NT2/D1 (cell line): ENCODE results near the gene PPEF2.
"Not testable (repeated sequence)": the region's sequence is repeated elsewhere in the genome, so short reads cannot be mapped to it uniquely, and the experiment has no call there.

ENCODE experiments used
- DNase-seq: peaks from one replicate; pipeline ENCODE4 v3.0.0-alpha.2; 2011; ENCODE audit warnings: low read depth, low spot score
- H3K27me3 ChIP-seq: 2 replicates; pipeline ENCODE4 v1.6.0; 2011; ENCODE audit warnings: mild to moderate bottlenecking; ENCODE audit not compliant: insufficient read length, insufficient read depth
- H3K36me3 ChIP-seq: 2 replicates; pipeline ENCODE4 v1.6.1; 2011; ENCODE audit warnings: mild to moderate bottlenecking, low read length, mixed read lengths; ENCODE audit not compliant: insufficient read depth, insufficient read length
- H3K4me1 ChIP-seq: 2 replicates; pipeline ENCODE4 v1.5.1; 2011; ENCODE audit not compliant: insufficient read depth, insufficient read length
- H3K4me3 ChIP-seq: 2 replicates; pipeline ENCODE4 v1.5.1; 2011; ENCODE audit warnings: low read depth; ENCODE audit not compliant: insufficient read length
- H3K9ac ChIP-seq: 2 replicates; pipeline ENCODE4 v1.6.0; 2011; ENCODE audit warnings: low read depth; ENCODE audit not compliant: insufficient read length
- H3K9me3 ChIP-seq: 2 replicates; pipeline ENCODE4 v1.5.1; 2011; ENCODE audit warnings: mild to moderate bottlenecking, low read length; ENCODE audit not compliant: insufficient read depth
- SUZ12 ChIP-seq: IDR thresholded peaks from 2 replicates; pipeline ENCODE4 v1.6.1; 2011; ENCODE audit not compliant: insufficient read length, insufficient read depth; ENCODE audit errors: extremely low read depth
- YY1 ChIP-seq: IDR thresholded peaks from 2 replicates; pipeline ENCODE4 v1.6.1; 2011; ENCODE audit not compliant: insufficient read length, insufficient read depth
- ZNF274 ChIP-seq: IDR thresholded peaks from 2 replicates; pipeline ENCODE4 v1.6.1; 2011; ENCODE audit warnings: mild to moderate bottlenecking, low read depth, low read length

The PPEF2 gene

DNA sequence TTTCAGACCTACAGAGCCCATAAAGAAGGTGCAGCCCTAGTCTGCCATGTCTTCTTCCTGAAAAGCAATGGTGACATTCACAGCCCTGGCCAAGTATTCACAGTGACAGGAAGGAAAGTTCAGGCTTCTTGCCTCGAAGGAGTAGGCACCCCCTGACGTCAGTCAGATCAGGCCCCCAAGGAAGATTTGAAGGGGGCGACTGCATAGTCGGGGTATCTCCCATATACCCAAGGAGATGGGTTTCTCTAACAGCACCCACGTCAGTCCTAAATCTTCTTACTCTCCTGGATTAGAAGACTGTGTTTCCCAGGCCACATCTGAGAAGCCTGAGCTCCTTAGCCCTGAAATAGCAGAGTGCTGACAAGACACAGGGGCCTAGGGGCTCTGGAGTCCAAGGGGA is at the start of gene PPEF2:
TSS of gene PPEF2 (minus strand) at position 101 of the 400 bp plus-strand sequence. CDS start 6,127 bp downstream, outside the sequence.
- H3K4me1 ChIP-seq, result peaks cover 3% of the 10 kb centered on the region
- TF ChIP-seq YY1, result no peak
- no peak for DNase-seq
- no peak within 1 kb of the TSS for H3K9ac ChIP-seq
- no peaks in the 10 kb centered on the region for H3K36me3 ChIP-seq
- H3K27me3 ChIP-seq, result no peaks in the 10 kb centered on the region
- H3K9me3 ChIP-seq, result no peaks in the 10 kb centered on the region
- no peak within 1 kb of the TSS for H3K4me3 ChIP-seq

DNA sequence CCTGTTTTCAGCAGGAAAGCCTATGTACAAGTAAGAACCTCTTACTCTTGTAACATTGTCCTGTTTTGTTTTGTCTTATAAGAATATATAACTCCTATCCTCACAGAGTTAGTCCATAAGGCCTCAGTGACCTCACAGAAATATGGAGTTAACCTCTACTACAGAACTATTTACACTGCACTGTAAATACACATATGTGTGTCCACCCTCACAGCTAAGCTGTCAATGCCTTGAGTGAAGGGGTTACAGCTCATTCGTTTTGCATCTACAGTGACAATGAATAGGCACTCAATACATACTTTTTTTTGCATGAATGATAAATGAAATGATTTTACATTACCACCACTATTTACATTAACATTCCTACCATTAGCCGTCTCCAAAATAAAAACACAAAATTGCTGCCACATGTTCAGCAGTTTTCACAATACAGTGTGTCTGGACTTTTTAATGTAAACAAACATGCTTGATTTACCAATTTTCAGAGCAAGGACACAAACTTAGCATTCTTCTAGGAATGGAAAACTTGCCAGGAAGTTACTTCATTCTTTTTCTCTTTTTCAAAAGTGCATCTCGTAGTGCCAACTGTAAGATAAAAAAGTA is 48.1 kb upstream of the PPEF2 start:
- H3K9me3 ChIP-seq, result no peaks in the 10 kb centered on the region
- peaks cover 67% of the 10 kb centered on the region for H3K36me3 ChIP-seq
- TF ChIP-seq SUZ12 (no peak), YY1 (no peak), ZNF274 (no peak)
- no peaks in the 10 kb centered on the region for H3K27me3 ChIP-seq
- no peak overlapping the region for H3K4me3 ChIP-seq
- H3K9ac ChIP-seq, result no peak overlapping the region
- DNase-seq, result no peak
- H3K4me1 ChIP-seq, result no peaks in the 10 kb centered on the region

- no peak for DNase-seq
- H3K4me1 ChIP-seq, result no peaks in the 10 kb centered on the region
- no peak overlapping the region for H3K4me3 ChIP-seq
- TF ChIP-seq YY1, result no peak
- no peak for TF ChIP-seq ZNF274
- TF ChIP-seq SUZ12, result no peak
- H3K36me3 ChIP-seq, result peaks cover 65% of the 10 kb centered on the region
- H3K9ac ChIP-seq, result no peak overlapping the region
- H3K9me3 ChIP-seq, result no peaks in the 10 kb centered on the region
- no peaks in the 10 kb centered on the region for H3K27me3 ChIP-seq
These were observed 46.7 kb upstream of the PPEF2 start for GRCh38 chr4:75948822-75949444.

DNA sequence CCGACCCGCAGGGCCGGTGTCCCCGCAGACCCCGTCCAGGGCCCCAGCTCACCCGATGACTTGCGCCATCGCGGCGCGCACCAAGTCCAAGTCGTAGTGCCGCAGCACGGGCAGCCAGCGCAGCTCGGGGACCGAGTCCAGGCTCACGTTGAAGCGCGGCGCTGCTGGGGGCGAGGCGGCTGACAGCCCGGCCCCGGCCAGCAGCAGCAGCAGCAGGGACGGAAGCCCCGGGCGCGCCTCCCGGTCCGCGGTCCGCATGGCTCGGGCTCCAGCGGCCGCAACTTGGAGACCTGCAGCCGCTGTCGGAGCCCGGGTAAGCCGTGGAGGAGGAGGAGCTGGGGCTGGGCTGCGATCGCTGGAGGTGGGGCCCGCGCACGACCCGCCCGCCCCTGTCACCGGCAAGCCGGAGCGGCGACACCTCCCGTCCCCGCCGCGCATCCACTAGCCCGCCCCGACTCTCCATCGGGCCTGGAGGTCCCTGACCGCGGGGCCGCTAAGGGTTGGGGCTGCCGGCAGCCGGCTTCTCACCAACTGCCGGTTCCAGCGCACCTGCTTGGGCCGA is 38.5 kb upstream of the PPEF2 start, which contains the start of gene NAAA:
TSS of gene NAAA (minus strand) at position 322 of the 562 bp plus-strand sequence. CDS start at position 258, 64 bp downstream.
- DNase-seq, result peak; percentile 61
- peaks cover 5% of the 10 kb centered on the region for H3K36me3 ChIP-seq
- peaks cover 2% of the 10 kb centered on the region for H3K4me1 ChIP-seq
- no peaks in the 10 kb centered on the region for H3K27me3 ChIP-seq
- H3K4me3 ChIP-seq, result peak within 1 kb of the TSS; percentile 68
- no peak for TF ChIP-seq YY1
- no peak for TF ChIP-seq SUZ12
- no peak for TF ChIP-seq ZNF274
- H3K9ac ChIP-seq, result peak within 1 kb of the TSS; percentile 90
- no peaks in the 10 kb centered on the region for H3K9me3 ChIP-seq

GRCh38 chr4:75939890-75940691 is 37.8 kb upstream of the PPEF2 start:
- Histone ChIP-seq H3K9ac (peak overlapping the region; percentile 90), H3K27me3 (no peaks in the 10 kb centered on the region), H3K4me1 (peaks cover 2% of the 10 kb centered on the region), H3K9me3 (no peaks in the 10 kb centered on the region), H3K36me3 (peaks cover 9% of the 10 kb centered on the region), H3K4me3 (peak overlapping the region; percentile 68)
- no peak for TF ChIP-seq SUZ12
- TF ChIP-seq YY1, result no peak
- TF ChIP-seq ZNF274, result no peak
- no peak for DNase-seq

- H3K27me3 ChIP-seq, result no peaks in the 10 kb centered on the region
- peaks cover 12% of the 10 kb centered on the region for H3K36me3 ChIP-seq
- DNase-seq, result no peak
- TF ChIP-seq ZNF274 (no peak), YY1 (no peak), SUZ12 (no peak)
- no peak overlapping the region for H3K9ac ChIP-seq
- no peak overlapping the region for H3K4me3 ChIP-seq
- no peaks in the 10 kb centered on the region for H3K9me3 ChIP-seq
- H3K4me1 ChIP-seq, result peaks cover 2% of the 10 kb centered on the region
These were observed 33.4 kb upstream of the PPEF2 start for GRCh38 chr4:75935628-75936027.

DNA sequence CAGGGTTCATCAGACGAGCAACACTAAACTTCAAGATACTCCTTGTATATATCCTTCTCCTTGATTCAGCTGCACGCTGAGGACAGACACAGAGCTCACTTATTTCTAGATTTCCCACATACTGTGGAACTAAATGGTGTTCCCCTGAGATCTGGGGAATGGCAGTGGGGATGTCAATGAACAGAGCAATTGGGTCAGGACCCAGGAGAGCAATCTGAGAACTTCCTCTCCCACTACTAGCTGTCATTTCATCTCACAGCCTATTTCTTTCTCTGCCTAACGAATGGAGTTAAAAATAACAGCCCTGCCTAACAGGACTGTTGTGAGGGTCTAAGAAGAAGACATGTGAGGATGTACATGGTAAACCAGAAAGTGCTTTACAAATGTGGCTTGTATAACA is 27.9 kb upstream of the PPEF2 start:
- Histone ChIP-seq H3K4me3 (no peak overlapping the region), H3K9ac (no peak overlapping the region), H3K4me1 (no peaks in the 10 kb centered on the region), H3K36me3 (peaks cover 8% of the 10 kb centered on the region), H3K9me3 (no peaks in the 10 kb centered on the region), H3K27me3 (no peaks in the 10 kb centered on the region)
- TF ChIP-seq SUZ12 (no peak), YY1 (no peak), ZNF274 (no peak)
- DNase-seq, result no peak

- peaks cover 12% of the 10 kb centered on the region for H3K36me3 ChIP-seq
- H3K9me3 ChIP-seq, H3K9ac ChIP-seq, H3K4me1 ChIP-seq, DNase-seq, H3K27me3 ChIP-seq, H3K4me3 ChIP-seq: not testable (repeated sequence)
These were observed 22.7 kb upstream of the PPEF2 start for GRCh38 chr4:75924916-75925315.
